OCI-LY7 (cell line): Measurements from ENCODE around the gene GPR137B. TPM values are rescaled to one million over a fixed set of nuclear protein-coding genes. Genes with fewer than 3 reads are reported as not detected.

Experiments
- Bru-seq: library from RNA; stranded (reverse); fragments of 400-500 nt; gene quantifications from one replicate; lab custom pipeline; 2021; lab: Mats Ljungman, UMichigan
- BruChase-seq, 2 experiments: library from RNA; stranded (reverse); fragments of 400-500 nt; gene quantifications; one replicate each; lab custom pipeline; 2021; lab: Mats Ljungman, UMichigan
- BruUV-seq: library from RNA; stranded (reverse); fragments of 400-500 nt; replicated peaks from 2 replicates; lab custom pipeline; 2021; lab: Mats Ljungman, UMichigan
- CTCF ChIA-PET: fragments of 300-600 bp; sonication (Branson Sonifier 250); formaldehyde crosslinking; loops from one replicate; lab custom pipeline; 2022; ENCODE audit warnings: antibody characterized with exemption; ENCODE audit not compliant: unreplicated experiment; lab: Charles Lee
- POLR2A ChIA-PET: fragments of 300-600 bp; sonication (Branson Sonifier 250); formaldehyde crosslinking; loops from one replicate; lab custom pipeline; 2022; ENCODE audit warnings: antibody characterized with exemption; lab: Charles Lee
- DNase-seq: peaks from one replicate; pipeline ENCODE4 v3.0.0-alpha.2; 2015; ENCODE audit warnings: low spot score
- H2AFZ ChIP-seq: fragments of 200-600 bp; sonication (generic), shearing (Covaris generic); 2 replicates; pipeline ENCODE4 v1.6.1; 2014; ENCODE audit warnings: mild to moderate bottlenecking, antibody characterized with exemption, low read length, moderate library complexity
- H3K27ac ChIP-seq: fragments of 200-600 bp; sonication (generic); 2 replicates; pipeline ENCODE4 v1.5.1; 2014; ENCODE audit warnings: mixed run types, low read depth, mild to moderate bottlenecking, moderate library complexity, low read length, inconsistent platforms; ENCODE audit not compliant: poor library complexity, severe bottlenecking
- H3K36me3 ChIP-seq: fragments of 200-600 bp; sonication (generic); 2 replicates; pipeline ENCODE4 v1.6.1; 2014; ENCODE audit warnings: mild to moderate bottlenecking, antibody characterized with exemption, low read length, moderate library complexity, mixed read lengths; ENCODE audit not compliant: insufficient read depth
- H3K4me1 ChIP-seq: fragments of 200-600 bp; sonication (generic); 2 replicates; pipeline ENCODE4 v1.5.1; 2014; ENCODE audit warnings: mild to moderate bottlenecking, low read length; ENCODE audit not compliant: insufficient read depth, poor library complexity, severe bottlenecking
- H3K4me2 ChIP-seq: fragments of 200-600 bp; sonication (generic); 2 replicates; pipeline ENCODE4 v1.6.1; 2014; ENCODE audit warnings: mild to moderate bottlenecking, low read length
- H3K4me3 ChIP-seq: fragments of 200-600 bp; sonication (generic); 2 replicates; pipeline ENCODE4 v1.5.1; 2014; ENCODE audit warnings: mild to moderate bottlenecking, low read depth, low read length; ENCODE audit not compliant: poor library complexity, severe bottlenecking
- H3K79me2 ChIP-seq: fragments of 200-600 bp; sonication (generic); 2 replicates; pipeline ENCODE4 v1.6.1; 2016; ENCODE audit warnings: low read depth, mild to moderate bottlenecking, low read length, moderate library complexity, mixed read lengths; ENCODE audit not compliant: insufficient read depth
- H3K9me2 ChIP-seq: fragments of 200-600 bp; sonication (generic); 2 replicates; pipeline ENCODE4 v1.6.1; 2016; ENCODE audit warnings: mild to moderate bottlenecking, low read length, mixed read lengths; ENCODE audit not compliant: insufficient read depth
- H3K9me3 ChIP-seq: fragments of 200-600 bp; sonication (generic); 2 replicates; pipeline ENCODE4 v1.6.1; 2014; ENCODE audit warnings: mild to moderate bottlenecking, mixed run types, low read length, mixed read lengths
- H4K20me1 ChIP-seq: fragments of 200-600 bp; sonication (generic); 2 replicates; pipeline ENCODE4 v1.6.1; 2014; ENCODE audit warnings: mild to moderate bottlenecking, antibody characterized with exemption, low read length, moderate library complexity, mixed read lengths; ENCODE audit not compliant: insufficient read depth
- EZH2phosphoT487 ChIP-seq: fragments of 200-600 bp; sonication (generic); IDR thresholded peaks from 2 replicates; pipeline ENCODE4 v1.6.1; 2018; ENCODE audit warnings: low read depth, borderline replicate concordance, mild to moderate bottlenecking, mixed run types, antibody characterized with exemption, low read length, moderate library complexity, mixed read lengths
- intact Hi-C: fragments of 100-400 bp; cut with micrococcal nuclease; formaldehyde crosslinking; loops from one replicate; pipeline ENCODE4 v1.10.0; 2022; ENCODE audit not compliant: unreplicated experiment
- long read RNA-seq: library from polyadenylated mRNA; stranded (forward); transcript quantifications from one replicate; pipeline ENCODE4 v2.0.0, GENCODE V29; 2022
- total RNA-seq, 2 experiments: library from RNA; depleted of rRNA in 1 of 2; stranded (reverse); fragments of >200 nt in 1 of 2; shearing (Covaris generic) in 1 of 2; gene quantifications; 2 replicates each; pipeline ENCODE4 v1.2.3, GENCODE V29; 2014 to 2022
- TF ChIP-seq, protein P1 (sequence below): fragments of 200-600 bp; sonication (generic); conservative IDR thresholded peaks from 2 replicates; pipeline ENCODE4 v1.5.1; 2014; ENCODE audit warnings: mild to moderate bottlenecking, antibody characterized with exemption, low read length, moderate library complexity, mixed read lengths

The GPR137B gene
- total RNA-seq (2014; rRNA removed; shearing (Covaris generic)), result 1.2 and 2.8 TPM in 2 replicates
- 2.8 and 3.1 TPM in 2 replicates for total RNA-seq (2022)
- percentile 55 among the genes with signal in this experiment for Bru-seq, nascent RNA
- BruChase-seq, experiment 1, labeled RNA remaining after a 6-hour chase, result percentile 47 among the genes with signal in this experiment
- percentile 51 among the genes with signal in this experiment for BruChase-seq, experiment 2, labeled RNA remaining after a 2-hour chase
- long read RNA-seq, partial matches to known transcripts, result 2 of 11 reads
- long read RNA-seq, other reads (novel, unspliced or antisense), result 7 of 11 reads

GRCh38 chr1:236142253-236143103, at the start of gene GPR137B:
GPR137B (plus strand) TSS chr1:236142539; CDS start chr1:236142623, 84 bp downstream.
- DNase-seq, result peak; percentile 63
- Histone ChIP-seq H3K9me2 (no peaks in the 10 kb centered on the region), H3K79me2 (no peaks in the 10 kb centered on the region), H2AFZ (peak within 1 kb of the TSS; percentile 88), H4K20me1 (no peaks in the 10 kb centered on the region), H3K4me3 (peak within 1 kb of the TSS; percentile 70), H3K4me1 (peaks cover 10% of the 10 kb centered on the region), H3K27ac (no peak within 1 kb of the TSS), H3K4me2 (peak within 1 kb of the TSS; percentile 75), H3K9me3 (no peaks in the 10 kb centered on the region), H3K36me3 (peaks cover 3% of the 10 kb centered on the region; the same call in 1 of the 2 replicates)
- ChIA-PET POLR2A (interaction anchor here (0.5 to 1.9 kb wide), 2 partner anchors 30 to 142 kb away, joined by 3 to 4 read pairs; no protein-coding TSS in a partner anchor), CTCF (no interaction called here)
- no peak for TF ChIP-seq EZH2phosphoT487
- TF ChIP-seq, protein P1, sequence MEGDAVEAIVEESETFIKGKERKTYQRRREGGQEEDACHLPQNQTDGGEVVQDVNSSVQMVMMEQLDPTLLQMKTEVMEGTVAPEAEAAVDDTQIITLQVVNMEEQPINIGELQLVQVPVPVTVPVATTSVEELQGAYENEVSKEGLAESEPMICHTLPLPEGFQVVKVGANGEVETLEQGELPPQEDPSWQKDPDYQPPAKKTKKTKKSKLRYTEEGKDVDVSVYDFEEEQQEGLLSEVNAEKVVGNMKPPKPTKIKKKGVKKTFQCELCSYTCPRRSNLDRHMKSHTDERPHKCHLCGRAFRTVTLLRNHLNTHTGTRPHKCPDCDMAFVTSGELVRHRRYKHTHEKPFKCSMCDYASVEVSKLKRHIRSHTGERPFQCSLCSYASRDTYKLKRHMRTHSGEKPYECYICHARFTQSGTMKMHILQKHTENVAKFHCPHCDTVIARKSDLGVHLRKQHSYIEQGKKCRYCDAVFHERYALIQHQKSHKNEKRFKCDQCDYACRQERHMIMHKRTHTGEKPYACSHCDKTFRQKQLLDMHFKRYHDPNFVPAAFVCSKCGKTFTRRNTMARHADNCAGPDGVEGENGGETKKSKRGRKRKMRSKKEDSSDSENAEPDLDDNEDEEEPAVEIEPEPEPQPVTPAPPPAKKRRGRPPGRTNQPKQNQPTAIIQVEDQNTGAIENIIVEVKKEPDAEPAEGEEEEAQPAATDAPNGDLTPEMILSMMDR, result no peak
- BruUV-seq, result no TSS peak
- intact Hi-C loops, result loop anchor here (10.0 kb wide), 1 partner anchor 1668 kb away; the partner anchor contains the start of gene TARBP1

- no peaks in the 10 kb centered on the region for H3K4me1 ChIP-seq
- ChIA-PET CTCF (no interaction called here), POLR2A (interaction anchor here (0.7 to 1.1 kb wide), 3 partner anchors 25 to 432 kb away, joined by 3 to 4 read pairs (median 4); no protein-coding TSS in a partner anchor)
- H2AFZ ChIP-seq, result no peak overlapping the region
- no peaks in the 10 kb centered on the region for H3K9me2 ChIP-seq
- TF ChIP-seq EZH2phosphoT487, result no peak
- TF ChIP-seq, protein P1, result no peak
- no peak overlapping the region for H3K4me2 ChIP-seq
- no peak for DNase-seq
- BruUV-seq, result no TSS peak
- H3K27ac ChIP-seq, result no peak overlapping the region
- no peaks in the 10 kb centered on the region for H3K36me3 ChIP-seq
- intact Hi-C loops, result no loop called here
- no peaks in the 10 kb centered on the region for H3K79me2 ChIP-seq
- H4K20me1 ChIP-seq, result no peaks in the 10 kb centered on the region
- no peak overlapping the region for H3K4me3 ChIP-seq
- no peaks in the 10 kb centered on the region for H3K9me3 ChIP-seq
Measured at GRCh38 chr1:236092899-236093298, 49.4 kb upstream of the GPR137B start.
